GM12878 (cell line): ENCODE results near the gene FKBP4. TPM values are rescaled to one million over a fixed set of nuclear protein-coding genes. Genes with fewer than 3 reads are reported as not detected.

Experiments
- ATF7 ChIP-seq: fragments of 450-650 bp; IDR thresholded peaks from 2 replicates; pipeline ENCODE4 v1.6.1; 2016; ENCODE audit warnings: low read depth, mild to moderate bottlenecking
- FOXM1 ChIP-seq: IDR thresholded peaks from 2 replicates; pipeline ENCODE4 v1.6.1; 2012; ENCODE audit warnings: low read depth, mild to moderate bottlenecking, inconsistent platforms, low read length, moderate library complexity
- NFXL1 ChIP-seq: fragments of 450-650 bp; IDR thresholded peaks from 2 replicates; pipeline ENCODE4 v1.6.1; 2017; ENCODE audit warnings: antibody characterized with exemption, mild to moderate bottlenecking, borderline replicate concordance
- polyA plus RNA-seq, 11 experiments: library from polyadenylated mRNA; depleted of rRNA in 4 of 11; unstranded in 6 of 11; stranded (reverse) in 5 of 11; fragments of >200 nt; fragmentation: Nextera tagmentation in 4 of 11; fragmentation: Illumina TruSeq in 1 of 11; extraction: Ambion mirVana in 4 of 11; extraction: Trizol in 1 of 11; gene quantifications; 1 replicate in 1 of 11; 2 replicates in 10 of 11; pipeline versions ENCODE4 v1.2.1 to v1.2.3, GENCODE V29; 2011 to 2016; ENCODE audit warnings: inconsistent platforms in 2 of 11, missing spikeins in 2 of 11, low read depth in 1 of 11
- total RNA-seq, 4 experiments: library from RNA; depleted of rRNA in 3 of 4; stranded (reverse); fragments of >200 nt in 3 of 4; fragmentation: Illumina TruSeq in 1 of 4; extraction: Trizol in 1 of 4; gene quantifications; 2 replicates each; pipeline versions ENCODE4 v1.2.1 to v1.2.3, GENCODE V29; 2013 to 2021
- TF ChIP-seq, protein P1 (sequence below): fragments of 450-650 bp; IDR thresholded peaks from 2 replicates; pipeline ENCODE4 v1.6.1; 2018; ENCODE audit warnings: mild to moderate bottlenecking, low read depth, moderate library complexity; ENCODE audit not compliant: partially characterized antibody

FKBP4 gene
- total and polyA plus RNA-seq, 10 of the 15 experiments (the other 5 are each of a cell fraction or from before 2014, with no cell fraction given): 8.9 to 90.0 (median 45.4) TPM

DNA sequence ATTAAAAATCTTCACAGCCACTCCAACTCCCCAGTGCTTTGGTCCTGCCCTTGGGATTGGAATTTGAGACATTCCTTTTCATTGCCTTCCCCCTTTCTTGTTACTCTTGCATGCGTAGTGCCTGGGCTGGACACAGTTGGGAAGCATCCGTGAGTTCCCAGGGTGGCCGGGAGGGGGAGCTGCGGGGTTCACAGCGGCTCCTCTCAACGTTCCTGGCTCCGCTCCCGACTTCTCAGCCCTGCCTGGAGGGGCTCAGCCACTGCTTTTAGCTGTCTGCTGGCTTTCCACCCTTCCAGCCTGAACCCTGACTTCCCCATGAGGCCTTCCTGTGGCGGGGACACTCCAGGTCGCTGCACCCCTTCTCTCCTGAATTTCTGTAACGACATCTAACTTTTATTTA is 58.9 kb downstream of the FKBP4 start (continued):
- TF ChIP-seq ATF7 (no peak), FOXM1 (no peak), NFXL1 (no peak)
- TF ChIP-seq, protein P1, sequence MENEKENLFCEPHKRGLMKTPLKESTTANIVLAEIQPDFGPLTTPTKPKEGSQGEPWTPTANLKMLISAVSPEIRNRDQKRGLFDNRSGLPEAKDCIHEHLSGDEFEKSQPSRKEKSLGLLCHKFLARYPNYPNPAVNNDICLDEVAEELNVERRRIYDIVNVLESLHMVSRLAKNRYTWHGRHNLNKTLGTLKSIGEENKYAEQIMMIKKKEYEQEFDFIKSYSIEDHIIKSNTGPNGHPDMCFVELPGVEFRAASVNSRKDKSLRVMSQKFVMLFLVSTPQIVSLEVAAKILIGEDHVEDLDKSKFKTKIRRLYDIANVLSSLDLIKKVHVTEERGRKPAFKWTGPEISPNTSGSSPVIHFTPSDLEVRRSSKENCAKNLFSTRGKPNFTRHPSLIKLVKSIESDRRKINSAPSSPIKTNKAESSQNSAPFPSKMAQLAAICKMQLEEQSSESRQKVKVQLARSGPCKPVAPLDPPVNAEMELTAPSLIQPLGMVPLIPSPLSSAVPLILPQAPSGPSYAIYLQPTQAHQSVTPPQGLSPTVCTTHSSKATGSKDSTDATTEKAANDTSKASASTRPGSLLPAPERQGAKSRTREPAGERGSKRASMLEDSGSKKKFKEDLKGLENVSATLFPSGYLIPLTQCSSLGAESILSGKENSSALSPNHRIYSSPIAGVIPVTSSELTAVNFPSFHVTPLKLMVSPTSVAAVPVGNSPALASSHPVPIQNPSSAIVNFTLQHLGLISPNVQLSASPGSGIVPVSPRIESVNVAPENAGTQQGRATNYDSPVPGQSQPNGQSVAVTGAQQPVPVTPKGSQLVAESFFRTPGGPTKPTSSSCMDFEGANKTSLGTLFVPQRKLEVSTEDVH: no peak

Other genes starting within 250 kb of the FKBP4 start
- 25.4 and 31.5 TPM in 2 replicates for gene ITFG2, start 17.7 kb downstream of the FKBP4 start, total RNA-seq (2014; rRNA removed)
- gene ITFG2, start 17.7 kb downstream of the FKBP4 start, total RNA-seq (2014; rRNA removed; fragmentation: Illumina TruSeq; extraction: Trizol): 21.2 and 21.5 TPM in 2 replicates
- gene ITFG2, start 17.7 kb downstream of the FKBP4 start, total RNA-seq (2021): 20.0 and 24.2 TPM in 2 replicates
- 17.0 and 22.2 TPM in 2 replicates for gene ITFG2, start 17.7 kb downstream of the FKBP4 start, polyA plus RNA-seq (2011; rRNA removed)
- gene ITFG2, start 17.7 kb downstream of the FKBP4 start, polyA plus RNA-seq (2014; fragmentation: Illumina TruSeq; extraction: Trizol): 24.3 and 27.7 TPM in 2 replicates
- 10 to 100 TPM; 23.1 to 28.5 TPM for gene ITFG2, start 17.7 kb downstream of the FKBP4 start, polyA plus RNA-seq (2014; fragmentation: Nextera tagmentation; extraction: Ambion mirVana)
- 22.2 and 30.8 TPM in 2 replicates for gene ITFG2, start 17.7 kb downstream of the FKBP4 start, polyA plus RNA-seq (2014; rRNA removed)
- gene ITFG2, start 17.7 kb downstream of the FKBP4 start, polyA plus RNA-seq (2016; fragmentation: Nextera tagmentation; extraction: Ambion mirVana): 10 to 100 TPM; 38.0 to 39.5 TPM
- gene NRIP2, start 40.1 kb downstream of the FKBP4 start, total RNA-seq (2014; rRNA removed): not detected in 2 replicates
- gene NRIP2, start 40.1 kb downstream of the FKBP4 start, total RNA-seq (2014; rRNA removed; fragmentation: Illumina TruSeq; extraction: Trizol): not detected in 2 replicates
- not detected in 2 replicates for gene NRIP2, start 40.1 kb downstream of the FKBP4 start, total RNA-seq (2021)
- not detected in 2 replicates for gene NRIP2, start 40.1 kb downstream of the FKBP4 start, polyA plus RNA-seq (2011; rRNA removed)
- gene NRIP2, start 40.1 kb downstream of the FKBP4 start, polyA plus RNA-seq (2014; fragmentation: Illumina TruSeq; extraction: Trizol): not detected in 2 replicates
- gene NRIP2, start 40.1 kb downstream of the FKBP4 start, polyA plus RNA-seq (2014; fragmentation: Nextera tagmentation; extraction: Ambion mirVana): under 1 TPM in 1 of 2 experiments, not detected in 1; 0.04 TPM
- gene NRIP2, start 40.1 kb downstream of the FKBP4 start, polyA plus RNA-seq (2014; rRNA removed): not detected in 2 replicates
- gene NRIP2, start 40.1 kb downstream of the FKBP4 start, polyA plus RNA-seq (2016; fragmentation: Nextera tagmentation; extraction: Ambion mirVana): under 1 TPM; 0.42 to 0.83 TPM
- not detected in 2 replicates for gene TEX52, start 62.1 kb downstream of the FKBP4 start, total RNA-seq (2014; rRNA removed)
- gene TEX52, start 62.1 kb downstream of the FKBP4 start, total RNA-seq (2014; rRNA removed; fragmentation: Illumina TruSeq; extraction: Trizol): not detected in 2 replicates
- not detected in 2 replicates for gene TEX52, start 62.1 kb downstream of the FKBP4 start, total RNA-seq (2021)
- gene TEX52, start 62.1 kb downstream of the FKBP4 start, polyA plus RNA-seq (2011; rRNA removed): not detected in 2 replicates
- gene TEX52, start 62.1 kb downstream of the FKBP4 start, polyA plus RNA-seq (2014; fragmentation: Illumina TruSeq; extraction: Trizol): not detected in 2 replicates
- gene TEX52, start 62.1 kb downstream of the FKBP4 start, polyA plus RNA-seq (2014; fragmentation: Nextera tagmentation; extraction: Ambion mirVana): not detected
- not detected in 2 replicates for gene TEX52, start 62.1 kb downstream of the FKBP4 start, polyA plus RNA-seq (2014; rRNA removed)
- gene TEX52, start 62.1 kb downstream of the FKBP4 start, polyA plus RNA-seq (2016; fragmentation: Nextera tagmentation; extraction: Ambion mirVana): under 1 TPM in 1 of 2 experiments, not detected in 1; 0.23 TPM
- gene FOXM1, start 82.2 kb downstream of the FKBP4 start, total RNA-seq (2014; rRNA removed): 30.3 and 33.7 TPM in 2 replicates
- gene FOXM1, start 82.2 kb downstream of the FKBP4 start, total RNA-seq (2014; rRNA removed; fragmentation: Illumina TruSeq; extraction: Trizol): 28.0 and 28.9 TPM in 2 replicates
- 58.6 and 60.0 TPM in 2 replicates for gene FOXM1, start 82.2 kb downstream of the FKBP4 start, total RNA-seq (2021)
- gene FOXM1, start 82.2 kb downstream of the FKBP4 start, polyA plus RNA-seq (2011; rRNA removed): 15.3 and 25.1 TPM in 2 replicates
- 50.4 and 63.2 TPM in 2 replicates for gene FOXM1, start 82.2 kb downstream of the FKBP4 start, polyA plus RNA-seq (2014; fragmentation: Illumina TruSeq; extraction: Trizol)
- gene FOXM1, start 82.2 kb downstream of the FKBP4 start, polyA plus RNA-seq (2014; fragmentation: Nextera tagmentation; extraction: Ambion mirVana): 10 to 100 TPM; 15.1 to 15.5 TPM
- 39.8 and 45.5 TPM in 2 replicates for gene FOXM1, start 82.2 kb downstream of the FKBP4 start, polyA plus RNA-seq (2014; rRNA removed)
- 10 to 100 TPM; 34.8 to 37.0 TPM for gene FOXM1, start 82.2 kb downstream of the FKBP4 start, polyA plus RNA-seq (2016; fragmentation: Nextera tagmentation; extraction: Ambion mirVana)
- 52.6 and 54.2 TPM in 2 replicates for gene RHNO1, start 82.3 kb downstream of the FKBP4 start, total RNA-seq (2014; rRNA removed)
- gene RHNO1, start 82.3 kb downstream of the FKBP4 start, total RNA-seq (2014; rRNA removed; fragmentation: Illumina TruSeq; extraction: Trizol): 42.4 and 46.4 TPM in 2 replicates
- 33.3 and 36.2 TPM in 2 replicates for gene RHNO1, start 82.3 kb downstream of the FKBP4 start, total RNA-seq (2021)
- 69.0 and 91.6 TPM in 2 replicates for gene RHNO1, start 82.3 kb downstream of the FKBP4 start, polyA plus RNA-seq (2011; rRNA removed)
- 60.7 and 67.8 TPM in 2 replicates for gene RHNO1, start 82.3 kb downstream of the FKBP4 start, polyA plus RNA-seq (2014; fragmentation: Illumina TruSeq; extraction: Trizol)
- gene RHNO1, start 82.3 kb downstream of the FKBP4 start, polyA plus RNA-seq (2014; fragmentation: Nextera tagmentation; extraction: Ambion mirVana): 10 to 100 TPM; 27.9 to 29.1 TPM
- gene RHNO1, start 82.3 kb downstream of the FKBP4 start, polyA plus RNA-seq (2014; rRNA removed): 30.4 and 41.0 TPM in 2 replicates
- gene RHNO1, start 82.3 kb downstream of the FKBP4 start, polyA plus RNA-seq (2016; fragmentation: Nextera tagmentation; extraction: Ambion mirVana): 10 to 100 TPM; 52.3 to 57.9 TPM
- gene TULP3, start 95.9 kb downstream of the FKBP4 start, total RNA-seq (2014; rRNA removed): 6.7 and 7.9 TPM in 2 replicates
- 7.0 TPM in 2 replicates for gene TULP3, start 95.9 kb downstream of the FKBP4 start, total RNA-seq (2014; rRNA removed; fragmentation: Illumina TruSeq; extraction: Trizol)
- gene TULP3, start 95.9 kb downstream of the FKBP4 start, total RNA-seq (2021): 7.8 and 8.5 TPM in 2 replicates
- 6.0 and 8.4 TPM in 2 replicates for gene TULP3, start 95.9 kb downstream of the FKBP4 start, polyA plus RNA-seq (2011; rRNA removed)
- gene TULP3, start 95.9 kb downstream of the FKBP4 start, polyA plus RNA-seq (2014; fragmentation: Illumina TruSeq; extraction: Trizol): 9.8 and 10.4 TPM in 2 replicates
- gene TULP3, start 95.9 kb downstream of the FKBP4 start, polyA plus RNA-seq (2014; fragmentation: Nextera tagmentation; extraction: Ambion mirVana): 1 to 10 TPM; 3.1 to 3.9 TPM
- 8.4 and 9.3 TPM in 2 replicates for gene TULP3, start 95.9 kb downstream of the FKBP4 start, polyA plus RNA-seq (2014; rRNA removed)
- gene TULP3, start 95.9 kb downstream of the FKBP4 start, polyA plus RNA-seq (2016; fragmentation: Nextera tagmentation; extraction: Ambion mirVana): 1 to 10 TPM; 7.8 to 8.3 TPM
- 0.68 TPM in 1 of 2 replicates, not detected in the other for gene TEAD4, start 164.4 kb downstream of the FKBP4 start, total RNA-seq (2014; rRNA removed)
- gene TEAD4, start 164.4 kb downstream of the FKBP4 start, total RNA-seq (2014; rRNA removed; fragmentation: Illumina TruSeq; extraction: Trizol): not detected in 2 replicates
- gene TEAD4, start 164.4 kb downstream of the FKBP4 start, total RNA-seq (2021): 0.33 and 0.37 TPM in 2 replicates
- gene TEAD4, start 164.4 kb downstream of the FKBP4 start, polyA plus RNA-seq (2011; rRNA removed): 0.04 TPM in 1 of 2 replicates, not detected in the other
- gene TEAD4, start 164.4 kb downstream of the FKBP4 start, polyA plus RNA-seq (2014; fragmentation: Illumina TruSeq; extraction: Trizol): 0.07 and 0.13 TPM in 2 replicates
- not detected for gene TEAD4, start 164.4 kb downstream of the FKBP4 start, polyA plus RNA-seq (2014; fragmentation: Nextera tagmentation; extraction: Ambion mirVana)
- 0.28 and 0.31 TPM in 2 replicates for gene TEAD4, start 164.4 kb downstream of the FKBP4 start, polyA plus RNA-seq (2014; rRNA removed)
- under 1 TPM in 1 of 2 experiments, not detected in 1; 0.32 TPM for gene TEAD4, start 164.4 kb downstream of the FKBP4 start, polyA plus RNA-seq (2016; fragmentation: Nextera tagmentation; extraction: Ambion mirVana)